ENCODE results near the gene PPP1R3F. TPM values are rescaled to one million over a fixed set of nuclear protein-coding genes. Genes with fewer than 3 reads are reported as not detected.

Gene PPP1R3F
- total RNA-seq, 4 donors from 2014 or later: 24.0 to 49.6 (median 34.2) TPM

- Histone ChIP-seq H3K4me1 (peaks cover 9 to 10% of the 10 kb centered on the region in 2 donors), H3K27me3 (no peaks in the 10 kb centered on the region), H3K27ac (peak overlapping the region; percentile 77 to 93 (median 92)), H3K9me3 (no peaks in the 10 kb centered on the region), H3K4me3 (peak overlapping the region; percentile 57 to 69 (median 60)), H3K36me3 (no peaks in the 10 kb centered on the region)
- ATAC-seq: no peak
- in situ Hi-C loops (cut with MboI; ENCODE audit: low sequenced_read_pairs in 4 of 4) (no loop called here), intact Hi-C loops (cut with DNase I; ENCODE audit: low total_unique reads) (loop anchor here (2.0 to 10.0 kb wide), 4 partner anchors 34 to 671 kb away; partner anchors contain the start of genes CCDC22, SYP, USP27X and WDR13)
- no peak for DNase-seq
- TF ChIP-seq POLR2A (IDR thresholded peaks at IDR 0.05): no peak
- no peak for TF ChIP-seq CTCF (IDR thresholded peaks at IDR 0.05 in 4 of 5, conservative IDR thresholded peaks at IDR 0.05 in 1 of 5)
These were observed 937 bp upstream of the PPP1R3F start for GRCh38 chrX:49268702-49269009.

- in situ Hi-C loops (cut with MboI; ENCODE audit: low sequenced_read_pairs in 4 of 4) (no loop called here), intact Hi-C loops (cut with DNase I; ENCODE audit: low total_unique reads) (loop anchor here (2.0 to 10.0 kb wide), 4 partner anchors 34 to 672 kb away; partner anchors contain the start of genes CCDC22, SYP, USP27X and WDR13)
- peak overlapping the region; percentile 77 to 93 (median 92) for H3K27ac ChIP-seq
- H3K9me3 ChIP-seq: no peaks in the 10 kb centered on the region
- no peak for TF ChIP-seq CTCF (IDR thresholded peaks at IDR 0.05 in 4 of 5, conservative IDR thresholded peaks at IDR 0.05 in 1 of 5)
- TF ChIP-seq POLR2A (IDR thresholded peaks at IDR 0.05): peak in 1 of 2 donors; percentile 35
- no peaks in the 10 kb centered on the region for H3K27me3 ChIP-seq
- peak overlapping the region; percentile 57 to 69 (median 60) for H3K4me3 ChIP-seq
- H3K36me3 ChIP-seq: no peaks in the 10 kb centered on the region
- H3K4me1 ChIP-seq: peaks cover 9 to 10% of the 10 kb centered on the region in 2 donors
- DNase-seq (peak; percentile 96 to 98), ATAC-seq (peak; percentile 89 to 95)
These were observed 405 bp upstream of the PPP1R3F start for GRCh38 chrX:49269010-49269766.

GRCh38 chrX:49270249-49270921 lies 792 bp downstream of the PPP1R3F start:
- intact Hi-C loops (cut with DNase I; ENCODE audit: low total_unique reads) (loop anchor here (5.0 kb wide), 1 partner anchor 468 kb away; the partner anchor contains the start of gene HDAC6), in situ Hi-C loops (cut with MboI; ENCODE audit: low sequenced_read_pairs in 4 of 4) (no loop called here)
- TF ChIP-seq CTCF (IDR thresholded peaks at IDR 0.05 in 4 of 5, conservative IDR thresholded peaks at IDR 0.05 in 1 of 5) (no peak), POLR2A (IDR thresholded peaks at IDR 0.05) (no peak)
- Histone ChIP-seq H3K4me1 (peaks cover 9 to 10% of the 10 kb centered on the region in 2 donors), H3K9me3 (no peaks in the 10 kb centered on the region), H3K4me3 (peak overlapping the region; percentile 64 to 74 (median 68)), H3K27me3 (no peaks in the 10 kb centered on the region), H3K27ac (peak overlapping the region; percentile 77 to 93 (median 92)), H3K36me3 (no peaks in the 10 kb centered on the region)
- DNase-seq: no peak
- ATAC-seq: no peak

GRCh38 chrX:49271341-49271740 lies 1.7 kb downstream of the PPP1R3F start:
- no peaks in the 10 kb centered on the region for H3K27me3 ChIP-seq
- H3K36me3 ChIP-seq: no peaks in the 10 kb centered on the region
- peak overlapping the region in 2 of 4 donors; percentile 77 to 93 for H3K27ac ChIP-seq
- TF ChIP-seq CTCF (IDR thresholded peaks at IDR 0.05 in 4 of 5, conservative IDR thresholded peaks at IDR 0.05 in 1 of 5) (no peak), POLR2A (IDR thresholded peaks at IDR 0.05) (no peak)
- H3K9me3 ChIP-seq: no peaks in the 10 kb centered on the region
- ATAC-seq: no peak
- no peak for DNase-seq
- peaks cover 9 to 10% of the 10 kb centered on the region in 2 donors for H3K4me1 ChIP-seq
- intact Hi-C loops (cut with DNase I; ENCODE audit: low total_unique reads) (loop anchor here (5.0 kb wide), 1 partner anchor 469 kb away; the partner anchor contains the start of gene HDAC6), in situ Hi-C loops (cut with MboI; ENCODE audit: low sequenced_read_pairs in 4 of 4) (no loop called here)
- no peak overlapping the region for H3K4me3 ChIP-seq

Data from gastrocnemius medialis (tissue), 4 donors.